HepG2 (cell line): Measurements from ENCODE around the gene ANKZF1.

ENCODE experiments used
- CCAR2 ChIP-seq: fragments of 200-400 bp; formaldehyde crosslinking; optimal IDR thresholded peaks from 2 replicates; pipeline ENCODE3; 2018; ENCODE audit warnings: low read depth, mild to moderate bottlenecking, low read length, moderate library complexity
- CENPT ChIP-seq: sonication (generic); formaldehyde crosslinking; IDR thresholded peaks from 2 replicates; pipeline ENCODE4 v1.8.0; 2022; ENCODE audit warnings: low read depth, mild to moderate bottlenecking, moderate library complexity, missing genetic modification reagents
- CTCF ChIP-seq: sonication (generic); formaldehyde crosslinking; IDR thresholded peaks from 2 replicates; pipeline ENCODE4 v1.5.0; 2020; ENCODE audit warnings: mild to moderate bottlenecking, missing genetic modification reagents, moderate library complexity
- HDAC1 ChIP-seq: sonication (generic); formaldehyde crosslinking; IDR thresholded peaks from 2 replicates; pipeline ENCODE4 v1.5.1; 2020; ENCODE audit warnings: mild to moderate bottlenecking, missing genetic modification reagents
- HNF4A ChIP-seq: sonication (generic); formaldehyde crosslinking; IDR thresholded peaks from 2 replicates; pipeline ENCODE4 v1.4.0; 2020; ENCODE audit warnings: missing genetic modification reagents
- NFE2 ChIP-seq: sonication (generic); formaldehyde crosslinking; IDR thresholded peaks from 2 replicates; pipeline ENCODE4 v1.4.0; 2020; ENCODE audit warnings: missing genetic modification reagents
- RNF2 ChIP-seq: fragments of 450-650 bp; conservative IDR thresholded peaks from 2 replicates; pipeline ENCODE4 v1.6.1; 2016; ENCODE audit warnings: low read depth
- SP2 ChIP-seq: sonication (generic); formaldehyde crosslinking; IDR thresholded peaks from 2 replicates; pipeline ENCODE4 v1.5.1; 2020; ENCODE audit warnings: mild to moderate bottlenecking, missing genetic modification reagents
- ZNF431 ChIP-seq: sonication (generic); formaldehyde crosslinking; IDR thresholded peaks from 2 replicates; pipeline ENCODE4 v1.9.0; 2022; ENCODE audit warnings: missing genetic modification reagents, low read depth, mild to moderate bottlenecking, borderline replicate concordance
- ZNF451 ChIP-seq: sonication (generic); formaldehyde crosslinking; IDR thresholded peaks from 2 replicates; pipeline ENCODE4 v1.5.0; 2020; ENCODE audit warnings: mild to moderate bottlenecking, missing genetic modification reagents
- ZNF530 ChIP-seq: sonication (generic); formaldehyde crosslinking; IDR thresholded peaks from 2 replicates; pipeline ENCODE4 v1.5.0; 2020; ENCODE audit warnings: low read depth, mild to moderate bottlenecking, missing genetic modification reagents
- ZNF773 ChIP-seq: sonication (generic); formaldehyde crosslinking; IDR thresholded peaks from 2 replicates; pipeline ENCODE4 v1.4.0; 2020; ENCODE audit warnings: missing genetic modification reagents, borderline replicate concordance

GRCh38 chr2:219273937-219274336 lies 44.3 kb downstream of the ANKZF1 start:
- no peak for TF ChIP-seq ZNF530 (CRISPR knock-in tag)
- no peak for TF ChIP-seq ZNF773 (CRISPR knock-in tag)
- no peak for TF ChIP-seq ZNF431 (CRISPR knock-in tag)
- TF ChIP-seq NFE2 (CRISPR knock-in tag) = no peak
- no peak for TF ChIP-seq CTCF (CRISPR knock-in tag)
- TF ChIP-seq ZNF451 (CRISPR knock-in tag) = no peak
- TF ChIP-seq CENPT (CRISPR knock-in tag) = no peak
- no peak for TF ChIP-seq HNF4A (CRISPR knock-in tag)
- no peak for TF ChIP-seq RNF2
- TF ChIP-seq HDAC1 = no peak
- TF ChIP-seq CCAR2 = no peak
- no peak for TF ChIP-seq SP2 (CRISPR knock-in tag)
